ENCODE data around the gene DGCR8.

DGCR8 gene

DNA sequence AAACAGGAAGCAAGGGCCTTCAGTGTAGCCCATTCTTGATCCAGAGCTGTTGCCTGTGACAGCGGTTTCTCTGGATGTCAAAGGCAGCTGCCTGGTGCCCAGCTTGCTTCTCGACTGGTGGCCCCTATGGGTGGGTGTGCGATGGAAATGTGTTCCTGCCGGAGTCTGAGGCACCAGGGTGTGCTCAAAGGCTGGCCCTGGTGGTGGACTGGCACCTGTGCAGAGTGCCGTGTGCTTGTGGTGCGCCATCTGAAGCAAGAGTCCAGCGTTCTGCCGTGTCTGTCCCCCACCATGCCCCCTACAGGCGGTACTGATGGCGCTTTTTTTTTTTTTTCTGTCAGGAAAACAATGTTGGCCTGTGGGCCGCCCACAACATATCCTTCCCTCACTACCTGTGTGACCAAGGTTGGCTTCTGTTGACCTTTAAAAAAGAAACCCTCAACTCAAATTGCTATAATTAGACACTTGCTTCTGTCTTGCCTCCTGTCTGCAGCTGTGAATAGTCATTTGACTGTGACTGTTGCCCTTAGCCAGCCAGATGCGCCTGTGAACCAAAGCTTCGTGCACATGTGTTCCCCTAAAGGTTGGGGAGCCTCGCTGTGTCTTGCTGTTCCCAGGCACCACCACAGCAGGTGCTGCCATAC, 31.1 kb downstream of the DGCR8 start:
- Histone ChIP-seq H3K36me3 (ENCODE audit: control insufficient read depth, low read depth, low read length) (peaks cover 62% of the 10 kb centered on the region), H3K9me3 (ENCODE audit: control insufficient read depth, low read depth, low read length) (no peaks in the 10 kb centered on the region), H3K27ac (ENCODE audit: low read length) (no peak overlapping the region), H3K4me3 (ENCODE audit: low read length) (no peak overlapping the region), H3K9ac (ENCODE audit: low read length) (no peak overlapping the region), H3K4me1 (ENCODE audit: control insufficient read depth, low read depth, low read length) (no peaks in the 10 kb centered on the region), H3K27me3 (ENCODE audit: control insufficient read depth, insufficient read depth, low read length) (no peaks in the 10 kb centered on the region)

DNA sequence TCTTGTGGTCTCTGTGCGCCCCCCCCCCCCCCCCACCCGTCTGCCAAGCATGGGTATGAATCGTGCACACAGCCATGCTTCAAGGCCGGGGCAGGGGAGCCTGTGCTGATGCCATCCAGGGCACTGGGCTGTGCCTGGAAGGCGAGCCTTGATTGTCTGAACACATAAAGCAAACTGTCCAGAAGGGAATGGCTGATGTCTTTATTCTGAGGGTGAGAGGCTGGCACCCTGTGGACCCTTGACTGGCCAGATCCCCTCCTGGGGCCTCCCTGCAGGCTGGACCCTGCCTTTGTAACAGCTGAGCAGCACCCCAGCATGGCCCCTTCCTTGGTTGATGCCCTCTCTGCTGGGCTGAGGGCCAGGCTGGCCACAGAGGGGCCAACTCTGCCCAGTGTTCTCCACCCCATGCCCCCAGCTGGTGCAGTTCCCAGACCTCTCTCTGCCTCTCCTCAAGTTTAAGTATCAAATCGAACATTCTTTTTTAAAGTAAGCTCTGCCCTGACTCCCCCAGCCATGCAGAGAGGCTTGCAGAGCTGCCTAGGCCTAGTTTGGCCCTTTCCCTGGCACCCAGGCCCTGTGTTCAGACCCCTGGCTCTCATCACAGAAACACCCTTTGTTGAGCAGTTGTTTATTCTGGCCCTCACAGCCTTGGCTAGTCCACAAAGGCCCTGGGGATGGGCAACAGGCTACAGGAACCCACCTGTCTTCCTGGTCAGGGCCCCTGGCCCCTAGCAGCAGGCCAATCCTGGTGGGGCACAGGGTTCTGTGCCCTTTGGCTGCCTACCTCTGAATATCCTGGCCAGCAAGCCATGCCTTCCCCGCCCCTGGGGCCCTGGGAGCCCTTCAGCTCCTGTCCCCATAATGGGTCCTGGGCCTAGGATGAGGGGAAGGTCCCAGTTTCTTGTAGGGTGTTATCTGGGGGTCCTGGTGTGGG, 31.9 kb downstream of the DGCR8 start:
- Histone ChIP-seq H3K4me3 (ENCODE audit: low read length) (no peak overlapping the region), H3K9me3 (ENCODE audit: control insufficient read depth, low read depth, low read length) (no peaks in the 10 kb centered on the region), H3K4me1 (ENCODE audit: control insufficient read depth, low read depth, low read length) (no peaks in the 10 kb centered on the region), H3K27ac (ENCODE audit: low read length) (no peak overlapping the region), H3K9ac (ENCODE audit: low read length) (no peak overlapping the region), H3K36me3 (ENCODE audit: control insufficient read depth, low read depth, low read length) (peaks cover 54% of the 10 kb centered on the region), H3K27me3 (ENCODE audit: control insufficient read depth, insufficient read depth, low read length) (no peaks in the 10 kb centered on the region)

DNA sequence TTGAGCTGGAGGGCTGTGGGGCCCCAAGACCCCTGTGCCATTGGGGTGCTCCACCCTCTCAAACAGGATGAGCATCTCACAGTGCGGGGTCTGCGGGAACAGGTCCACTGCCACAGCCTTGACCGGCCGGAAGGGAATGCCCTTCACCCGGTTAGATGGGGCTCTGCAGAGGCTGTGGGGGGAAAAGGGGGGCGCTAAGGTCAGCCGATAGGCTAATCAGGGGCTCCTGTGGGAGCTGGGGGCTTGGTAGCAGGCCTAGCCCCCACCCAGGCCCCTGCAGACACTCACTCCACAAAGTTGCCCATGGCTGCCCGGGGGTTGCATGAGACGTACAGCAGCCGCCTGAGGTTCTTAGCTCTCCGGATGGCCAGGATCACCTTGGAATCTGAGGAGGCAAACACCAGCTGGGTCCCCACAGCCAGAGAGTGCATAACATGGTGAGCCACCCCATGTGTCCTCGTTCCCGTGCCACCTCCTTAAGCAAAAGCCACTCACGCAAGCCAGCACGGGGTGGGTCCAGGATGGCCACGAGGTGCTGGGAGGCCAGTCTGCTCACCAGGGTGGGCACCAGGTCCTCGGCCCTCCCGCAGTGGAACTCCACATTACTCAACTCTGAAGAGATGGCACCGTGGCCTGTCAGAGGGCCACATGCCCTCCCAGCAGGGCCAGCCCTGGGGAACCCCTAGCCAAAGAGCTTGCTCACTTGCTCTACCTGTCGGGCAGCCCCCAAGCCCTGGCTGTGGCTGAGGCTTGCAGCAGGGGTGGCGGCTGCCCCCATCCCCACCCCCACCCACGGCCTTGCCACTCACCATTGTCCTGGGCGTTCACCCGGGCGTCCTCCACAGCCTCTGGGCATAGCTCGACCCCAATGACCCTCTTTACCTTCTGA, 32.8 kb downstream of the DGCR8 start:
- no peaks in the 10 kb centered on the region for H3K27me3 ChIP-seq (ENCODE audit: control insufficient read depth, insufficient read depth, low read length)
- peaks cover 45% of the 10 kb centered on the region for H3K36me3 ChIP-seq (ENCODE audit: control insufficient read depth, low read depth, low read length)
- H3K9ac ChIP-seq (ENCODE audit: low read length) = no peak overlapping the region
- no peaks in the 10 kb centered on the region for H3K9me3 ChIP-seq (ENCODE audit: control insufficient read depth, low read depth, low read length)
- H3K27ac ChIP-seq (ENCODE audit: low read length) = no peak overlapping the region
- H3K4me3 ChIP-seq (ENCODE audit: low read length) = no peak overlapping the region
- no peaks in the 10 kb centered on the region for H3K4me1 ChIP-seq (ENCODE audit: control insufficient read depth, low read depth, low read length)

DNA sequence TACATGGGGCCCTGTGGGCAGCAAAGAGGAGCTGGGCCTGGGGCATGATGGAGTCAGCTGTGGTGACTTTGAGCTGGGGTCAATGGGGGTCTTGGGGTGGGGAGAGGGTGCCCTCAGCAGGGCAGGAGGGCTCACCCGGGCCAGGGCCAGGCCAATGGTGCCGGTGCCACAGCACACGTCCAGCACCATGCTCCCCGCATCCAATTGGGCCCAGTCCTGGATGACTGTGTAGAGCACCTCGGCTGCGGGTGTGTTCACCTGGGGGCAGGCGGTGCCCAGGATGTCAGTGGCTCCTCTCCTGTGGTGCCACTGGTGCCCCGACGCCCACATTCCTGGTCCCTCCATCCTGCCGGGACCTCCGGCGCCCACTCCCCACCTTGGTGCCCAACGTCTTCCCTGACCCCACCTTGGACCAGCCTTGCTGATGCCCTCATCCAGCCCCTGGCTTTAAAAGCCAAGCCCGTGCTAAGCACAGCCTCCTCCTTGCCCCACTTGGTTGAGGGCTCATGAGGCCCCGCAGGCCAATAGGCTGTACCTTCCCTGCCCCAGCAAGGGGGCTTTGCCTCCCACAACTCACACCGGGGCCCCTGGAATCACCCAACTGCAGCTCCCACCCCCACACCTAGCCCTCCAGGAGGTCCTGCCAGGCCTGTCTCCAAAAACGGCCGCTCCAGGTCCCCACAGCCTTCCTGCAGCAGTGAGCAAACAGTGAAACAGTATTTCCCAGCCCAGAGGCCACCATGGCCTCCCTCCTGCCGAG, 33.7 kb downstream of the DGCR8 start:
- H3K9ac ChIP-seq (ENCODE audit: low read length) = no peak overlapping the region
- H3K4me1 ChIP-seq (ENCODE audit: control insufficient read depth, low read depth, low read length) = peaks cover 2% of the 10 kb centered on the region
- H3K27me3 ChIP-seq (ENCODE audit: control insufficient read depth, insufficient read depth, low read length) = no peaks in the 10 kb centered on the region
- peaks cover 41% of the 10 kb centered on the region for H3K36me3 ChIP-seq (ENCODE audit: control insufficient read depth, low read depth, low read length)
- H3K27ac ChIP-seq (ENCODE audit: low read length) = no peak overlapping the region
- H3K9me3 ChIP-seq (ENCODE audit: control insufficient read depth, low read depth, low read length) = no peaks in the 10 kb centered on the region
- no peak overlapping the region for H3K4me3 ChIP-seq (ENCODE audit: low read length)

DNA sequence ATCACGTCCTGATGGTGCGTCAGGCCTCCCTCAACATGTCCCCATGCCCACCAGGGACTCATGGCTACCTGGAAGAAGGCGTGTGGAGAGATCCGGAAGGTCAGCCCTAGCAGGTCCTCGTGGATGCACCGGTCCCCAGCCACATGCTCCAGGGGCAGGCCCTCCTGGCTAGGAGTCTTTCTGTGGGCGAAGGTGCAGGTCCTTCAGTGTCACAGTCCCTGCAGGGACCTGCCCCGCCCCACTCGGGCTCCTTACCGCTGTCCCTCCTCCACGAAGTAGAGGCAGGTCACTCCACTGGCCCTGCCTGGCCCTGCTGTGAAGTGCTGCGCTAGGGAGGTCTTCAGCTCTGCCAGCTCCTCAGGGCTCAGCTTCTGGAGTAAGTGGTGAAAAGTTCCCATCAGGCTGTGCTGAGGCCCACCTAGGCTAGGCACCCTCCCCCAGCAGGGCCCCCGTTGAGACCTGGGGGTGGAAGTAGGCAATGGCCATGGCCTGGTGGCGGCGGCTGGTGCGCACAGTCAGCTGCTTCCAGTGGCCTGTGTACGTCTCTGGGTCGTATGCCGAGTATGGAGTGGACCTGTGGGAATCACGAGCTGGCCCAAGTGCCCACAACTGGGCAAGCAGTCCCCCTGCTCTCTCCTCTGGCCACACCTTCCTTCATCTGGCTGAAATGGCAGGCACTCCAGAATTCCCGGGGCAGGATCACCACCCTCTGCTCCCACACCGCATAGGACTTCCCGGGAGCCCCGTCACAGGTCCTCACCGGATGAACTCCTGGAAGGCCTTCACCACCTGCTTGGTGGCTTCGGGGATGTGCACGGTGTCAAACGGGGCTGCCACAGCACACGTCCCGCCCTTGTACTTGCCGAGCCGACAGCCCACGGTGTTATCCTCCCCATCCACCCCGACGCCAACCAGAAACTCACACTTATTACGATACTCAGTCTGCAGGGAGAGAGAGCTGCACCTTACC, 34.8 kb downstream of the DGCR8 start:
- H3K27ac ChIP-seq (ENCODE audit: low read length) = no peak overlapping the region

DNA sequence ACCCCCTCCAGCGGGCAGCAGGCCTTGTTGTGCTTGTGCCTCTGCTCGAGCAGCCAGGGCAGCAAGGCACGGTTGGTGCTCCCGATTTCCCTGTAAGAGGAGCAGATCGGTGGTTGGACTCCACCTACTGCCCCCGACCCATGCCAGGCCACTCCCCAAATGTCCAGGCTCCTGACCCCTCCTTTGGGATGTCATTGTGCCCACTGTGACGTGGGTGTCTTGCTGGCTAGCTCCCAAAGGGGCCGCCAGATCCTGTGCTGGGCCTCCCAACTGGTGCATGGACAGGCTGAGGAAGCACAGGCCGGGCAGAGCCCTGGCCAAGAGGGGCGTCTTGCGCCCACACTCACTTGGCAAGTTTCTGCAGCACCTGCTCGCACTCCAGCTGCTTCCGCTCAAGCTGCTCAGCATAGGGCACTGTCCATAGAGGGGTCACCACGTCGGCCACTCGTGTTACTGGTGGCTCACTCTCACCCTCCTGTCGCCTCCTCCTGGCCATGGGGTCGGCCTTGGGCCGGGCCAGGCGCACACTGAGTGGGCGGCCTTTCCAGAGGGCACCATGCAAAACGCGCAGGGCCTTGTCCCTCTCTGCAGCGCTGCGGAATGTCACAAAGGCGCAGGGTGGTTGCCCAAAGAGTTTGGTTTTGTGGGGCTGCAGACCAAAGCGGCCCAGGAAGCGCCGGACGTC, 35.8 kb downstream of the DGCR8 start, which contains the start of gene RANBP1:
Gene RANBP1 (plus strand): TSS at position 414 of the 685 bp plus-strand sequence. CDS start 81 bp downstream, at position 495.
- Histone ChIP-seq H3K36me3 (ENCODE audit: control insufficient read depth, low read depth, low read length) (peaks cover 41% of the 10 kb centered on the region), H3K4me1 (ENCODE audit: control insufficient read depth, low read depth, low read length) (peaks cover 6% of the 10 kb centered on the region), H3K27me3 (ENCODE audit: control insufficient read depth, insufficient read depth, low read length) (no peaks in the 10 kb centered on the region), H3K9me3 (ENCODE audit: control insufficient read depth, low read depth, low read length) (no peaks in the 10 kb centered on the region), H3K9ac (ENCODE audit: low read length) (peak within 1 kb of the TSS; percentile 83), H3K27ac (ENCODE audit: low read length) (peak within 1 kb of the TSS; percentile 15), H3K4me3 (ENCODE audit: low read length) (peak within 1 kb of the TSS; percentile 83)

More for the DNA sequence above, 34.8 kb downstream of the DGCR8 start:
- Histone ChIP-seq H3K9me3 (ENCODE audit: control insufficient read depth, low read depth, low read length) (no peaks in the 10 kb centered on the region), H3K27me3 (ENCODE audit: control insufficient read depth, insufficient read depth, low read length) (no peaks in the 10 kb centered on the region), H3K9ac (ENCODE audit: low read length) (no peak overlapping the region), H3K36me3 (ENCODE audit: control insufficient read depth, low read depth, low read length) (peaks cover 41% of the 10 kb centered on the region), H3K4me1 (ENCODE audit: control insufficient read depth, low read depth, low read length) (peaks cover 6% of the 10 kb centered on the region), H3K4me3 (ENCODE audit: low read length) (no peak overlapping the region)

DNA sequence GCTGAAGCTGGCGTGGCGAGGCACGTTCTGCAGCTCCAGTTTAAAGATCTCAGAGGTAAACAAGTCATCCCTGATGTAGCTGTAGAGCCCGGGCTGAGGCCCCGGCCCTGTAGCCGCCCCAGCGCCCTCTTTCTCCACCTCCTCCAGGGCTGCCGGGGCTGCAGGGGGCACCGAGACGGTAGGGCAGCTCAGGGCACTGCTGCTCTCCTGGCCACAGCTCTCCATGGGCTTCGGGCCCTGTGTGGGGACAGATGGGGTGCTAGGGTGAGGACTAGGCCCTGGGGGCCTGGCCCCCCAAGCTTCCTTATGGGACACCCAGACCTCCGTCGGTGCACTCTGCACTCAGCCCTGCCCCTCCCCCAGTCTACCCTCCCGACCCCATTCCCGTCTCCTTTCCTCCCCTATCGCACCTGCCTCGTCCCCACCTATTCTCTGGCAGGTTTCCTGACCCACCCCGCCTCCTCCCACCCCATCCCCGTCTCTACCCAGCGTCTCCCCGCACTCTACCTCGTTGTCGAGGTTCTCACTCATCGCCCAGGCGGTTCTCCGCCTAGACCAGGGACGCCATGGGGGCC, 36.4 kb downstream of the DGCR8 start:
- Histone ChIP-seq H3K9me3 (ENCODE audit: control insufficient read depth, low read depth, low read length) (no peaks in the 10 kb centered on the region), H3K4me3 (ENCODE audit: low read length) (peak overlapping the region; percentile 83), H3K36me3 (ENCODE audit: control insufficient read depth, low read depth, low read length) (peaks cover 44% of the 10 kb centered on the region), H3K27me3 (ENCODE audit: control insufficient read depth, insufficient read depth, low read length) (no peaks in the 10 kb centered on the region), H3K4me1 (ENCODE audit: control insufficient read depth, low read depth, low read length) (peaks cover 6% of the 10 kb centered on the region), H3K27ac (ENCODE audit: low read length) (peak overlapping the region; percentile 15), H3K9ac (ENCODE audit: low read length) (peak overlapping the region; percentile 83)

DNA sequence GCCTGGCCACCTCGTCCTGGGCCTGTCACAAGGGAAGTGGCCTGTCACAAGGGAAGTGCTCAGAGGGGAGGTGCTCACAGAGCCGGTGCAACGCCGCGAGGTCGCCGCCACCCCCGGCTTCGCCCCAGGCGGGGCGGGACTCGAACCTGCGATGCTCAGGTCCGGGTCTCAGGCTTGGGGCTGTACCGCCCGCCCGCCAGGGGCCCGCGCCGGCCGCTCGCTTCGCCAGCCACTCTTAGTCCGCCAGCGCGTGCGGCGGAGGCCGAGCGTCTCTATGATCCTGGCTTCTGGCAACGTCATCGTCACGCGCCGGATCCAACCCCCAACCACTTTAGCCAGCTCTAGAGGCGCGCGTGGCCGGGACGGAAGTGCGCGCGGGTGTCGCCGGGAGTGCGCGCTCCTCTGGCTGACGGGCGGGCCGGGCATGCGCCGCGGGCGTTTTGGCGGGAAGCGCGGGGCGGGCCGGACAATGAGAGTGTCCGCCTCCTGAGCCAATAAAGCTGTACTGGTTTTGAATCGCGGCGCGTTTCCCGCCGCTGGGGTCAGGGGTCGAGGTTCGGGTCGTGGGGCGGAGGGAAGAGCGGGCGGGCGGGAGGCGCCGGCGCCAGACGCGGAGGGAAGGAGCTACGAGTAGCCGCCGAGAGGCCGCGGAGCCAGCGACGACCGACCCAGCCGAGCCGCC, 37.1 kb downstream of the DGCR8 start, which contains the start of gene TRMT2A:
Gene TRMT2A (minus strand): TSS at position 276 of the 682 bp plus-strand sequence. CDS start 320 bp downstream, outside the sequence.
- H3K4me3 ChIP-seq (ENCODE audit: low read length) = peak within 1 kb of the TSS; percentile 83
- H3K4me1 ChIP-seq (ENCODE audit: control insufficient read depth, low read depth, low read length) = peaks cover 6% of the 10 kb centered on the region

More for the DNA sequence above, 37.1 kb downstream of the DGCR8 start, which contains the start of gene TRMT2A:
- H3K36me3 ChIP-seq (ENCODE audit: control insufficient read depth, low read depth, low read length) = peaks cover 48% of the 10 kb centered on the region
- peak within 1 kb of the TSS; percentile 98 for H3K9ac ChIP-seq (ENCODE audit: low read length)
- H3K27ac ChIP-seq (ENCODE audit: low read length) = peak within 1 kb of the TSS; percentile 86
- no peaks in the 10 kb centered on the region for H3K27me3 ChIP-seq (ENCODE audit: control insufficient read depth, insufficient read depth, low read length)
- no peaks in the 10 kb centered on the region for H3K9me3 ChIP-seq (ENCODE audit: control insufficient read depth, low read depth, low read length)
